Measurements from ENCODE around the gene NEDD8.

- no peak for TF ChIP-seq CTCF (conservative IDR thresholded peaks at IDR 0.05; ENCODE audit: low read depth in 2 of 2)
- no peak for TF ChIP-seq POLR2AphosphoS5 (IDR thresholded peaks at IDR 0.05; ENCODE audit: low read depth)
- no peak for TF ChIP-seq STAT1 (IDR thresholded peaks at IDR 0.05; ENCODE audit: unreplicated experiment)
- TF ChIP-seq EZH2phosphoT487 (IDR thresholded peaks at IDR 0.05; ENCODE audit: unreplicated experiment), result no peak
- no peak for TF ChIP-seq EZH2 (IDR thresholded peaks at IDR 0.05; ENCODE audit: low read depth, unreplicated experiment)
- TF ChIP-seq ETS1 (IDR thresholded peaks at IDR 0.05), result no peak
- no peak for TF ChIP-seq CREB1 (CRISPR knock-in tag; IDR thresholded peaks at IDR 0.05; ENCODE audit: low read depth)
- TF ChIP-seq NANOG (IDR thresholded peaks at IDR 0.05; ENCODE audit: borderline replicate concordance), result no peak
Measured at GRCh38 chr14:24235804-24236688, 3.9 kb upstream of the NEDD8 start.

All from GM23338 (cell line).